ENCODE measurements around the gene SLC6A16.
"Not testable (repeated sequence)": the region's sequence is repeated elsewhere in the genome, so short reads cannot be mapped to it uniquely, and the experiment has no call there.

Gene SLC6A16

GRCh38 chr19:49324801-49325576, at the start of gene SLC6A16:
TSS of gene SLC6A16 (minus strand) at chr19:49325191. CDS start at chr19:49311347, 13,844 bp downstream.
- DNase-seq: no peak

DNA sequence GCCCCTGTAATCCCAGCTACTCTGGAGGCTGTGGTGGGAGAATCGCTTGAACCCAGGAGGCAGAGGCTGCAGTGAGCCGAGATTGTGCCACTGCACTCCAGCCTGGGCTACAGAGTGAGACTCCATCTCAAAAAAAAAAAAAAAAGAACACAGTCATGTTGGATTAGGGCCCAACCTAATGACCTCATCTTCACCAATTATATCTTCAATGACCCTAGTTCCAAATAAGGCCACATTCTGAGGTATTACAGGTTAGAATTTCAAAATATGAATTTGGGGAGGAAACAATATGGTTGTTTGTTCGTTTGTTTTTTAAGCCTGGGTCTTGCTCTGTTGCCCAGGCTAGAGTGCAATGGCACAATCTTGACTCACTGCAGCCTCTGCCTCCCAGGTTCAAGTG, 48.2 kb upstream of the SLC6A16 start:
- DNase-seq: not testable (repeated sequence)

DNA sequence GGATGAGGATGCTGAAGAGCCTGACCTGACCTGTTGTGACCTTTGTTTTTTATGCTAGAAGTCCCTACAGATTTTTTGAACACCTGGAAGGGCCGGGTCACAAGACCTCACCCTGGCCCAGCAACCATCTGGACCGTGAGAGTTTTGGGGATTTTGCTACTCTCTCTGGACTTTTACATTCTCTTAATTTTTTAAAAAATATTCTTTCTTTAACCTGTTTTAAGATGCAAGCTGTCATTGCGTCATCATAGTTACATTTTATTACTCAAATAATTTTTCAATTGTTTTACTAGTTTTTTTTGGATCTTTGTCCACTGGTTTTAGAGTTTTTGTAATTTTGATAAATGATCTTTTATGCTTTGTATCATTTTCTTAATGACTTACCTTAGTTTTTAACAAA, 46.2 kb upstream of the SLC6A16 start:
- no peak for DNase-seq

DNA sequence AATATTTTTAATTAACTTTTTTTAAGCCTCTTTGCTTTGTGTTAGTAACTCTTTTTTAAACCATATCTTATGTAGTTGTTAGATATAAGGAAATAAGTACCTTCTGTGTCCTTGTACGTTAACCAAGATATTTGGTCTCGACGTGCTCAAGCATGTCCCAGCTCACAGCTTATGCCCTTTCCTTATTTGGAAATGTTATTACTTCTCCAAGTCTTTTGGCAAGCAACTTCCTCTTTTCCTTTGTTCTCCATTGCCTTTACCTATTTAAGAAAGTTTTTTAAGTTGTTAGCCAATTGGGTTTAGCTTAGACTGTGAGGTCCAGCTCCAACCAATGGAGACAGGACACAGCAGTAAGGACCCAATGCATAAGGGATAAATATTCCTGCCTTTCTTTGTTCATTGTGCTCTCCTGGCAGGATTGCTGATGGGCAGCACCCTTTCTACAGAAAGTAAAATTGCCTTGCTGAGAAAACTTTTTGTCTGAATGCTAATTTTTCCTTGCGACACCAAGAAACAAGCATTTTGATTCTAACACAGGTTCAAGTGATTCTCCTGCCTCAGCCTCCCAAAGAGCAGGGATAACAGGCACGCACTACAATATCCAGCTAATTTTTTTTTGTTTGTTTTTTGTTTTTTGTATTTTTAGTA, 43.8 kb upstream of the SLC6A16 start:
- no peak for DNase-seq

GRCh38 chr19:49366110-49366509, 41.1 kb upstream of the SLC6A16 start:
- DNase-seq: no peak

GRCh38 chr19:49364083-49364737, 39.2 kb upstream of the SLC6A16 start:
- DNase-seq: no peak

DNA sequence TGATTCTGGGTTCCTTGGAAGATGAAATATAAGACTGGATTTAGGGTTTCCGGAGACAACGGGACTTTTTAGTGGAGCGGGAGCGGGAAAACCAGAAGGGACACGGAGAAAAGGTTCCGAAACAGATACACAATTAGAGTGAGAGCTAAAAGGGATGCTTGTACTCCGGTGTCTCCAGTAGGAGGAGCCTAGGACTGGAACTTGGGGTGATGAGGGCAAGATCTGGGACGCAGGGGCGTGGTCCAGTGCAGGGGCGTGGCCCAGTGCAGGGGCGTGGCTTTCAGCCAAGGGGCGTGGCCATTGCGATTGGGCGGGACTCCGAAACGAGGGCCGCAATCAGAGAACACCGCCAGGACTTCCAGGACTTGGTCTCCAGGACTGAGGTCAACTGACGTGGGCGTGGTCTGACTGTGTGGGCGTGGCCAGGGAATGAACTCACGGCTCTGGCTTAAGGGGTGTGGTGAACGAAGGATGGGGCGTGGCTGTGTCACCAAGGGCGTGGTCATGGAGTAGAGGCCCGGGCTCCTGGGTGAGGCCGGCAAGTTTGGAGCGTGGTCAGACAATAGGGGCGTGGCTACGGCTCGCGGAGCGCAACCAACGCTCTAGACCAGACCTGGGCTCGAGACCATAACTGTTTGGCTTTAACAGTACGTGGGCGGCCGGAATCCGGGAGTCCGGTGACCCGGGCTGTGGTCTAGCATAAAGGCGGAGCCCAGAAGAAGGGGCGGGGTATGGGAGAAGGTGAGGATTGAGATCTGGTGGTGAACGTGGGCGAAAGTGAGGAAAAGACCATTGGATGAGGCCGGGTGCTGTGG, 38.5 kb upstream of the SLC6A16 start, which contains the start of gene DKKL1:
Gene DKKL1, plus strand, starts transcription at position 610 of the 815 bp plus-strand sequence. Its CDS starts 122 bp downstream, at position 732.
- DNase-seq: peak; percentile 81

GRCh38 chr19:49362929-49363267, 37.9 kb upstream of the SLC6A16 start:
- DNase-seq: no peak

DNA sequence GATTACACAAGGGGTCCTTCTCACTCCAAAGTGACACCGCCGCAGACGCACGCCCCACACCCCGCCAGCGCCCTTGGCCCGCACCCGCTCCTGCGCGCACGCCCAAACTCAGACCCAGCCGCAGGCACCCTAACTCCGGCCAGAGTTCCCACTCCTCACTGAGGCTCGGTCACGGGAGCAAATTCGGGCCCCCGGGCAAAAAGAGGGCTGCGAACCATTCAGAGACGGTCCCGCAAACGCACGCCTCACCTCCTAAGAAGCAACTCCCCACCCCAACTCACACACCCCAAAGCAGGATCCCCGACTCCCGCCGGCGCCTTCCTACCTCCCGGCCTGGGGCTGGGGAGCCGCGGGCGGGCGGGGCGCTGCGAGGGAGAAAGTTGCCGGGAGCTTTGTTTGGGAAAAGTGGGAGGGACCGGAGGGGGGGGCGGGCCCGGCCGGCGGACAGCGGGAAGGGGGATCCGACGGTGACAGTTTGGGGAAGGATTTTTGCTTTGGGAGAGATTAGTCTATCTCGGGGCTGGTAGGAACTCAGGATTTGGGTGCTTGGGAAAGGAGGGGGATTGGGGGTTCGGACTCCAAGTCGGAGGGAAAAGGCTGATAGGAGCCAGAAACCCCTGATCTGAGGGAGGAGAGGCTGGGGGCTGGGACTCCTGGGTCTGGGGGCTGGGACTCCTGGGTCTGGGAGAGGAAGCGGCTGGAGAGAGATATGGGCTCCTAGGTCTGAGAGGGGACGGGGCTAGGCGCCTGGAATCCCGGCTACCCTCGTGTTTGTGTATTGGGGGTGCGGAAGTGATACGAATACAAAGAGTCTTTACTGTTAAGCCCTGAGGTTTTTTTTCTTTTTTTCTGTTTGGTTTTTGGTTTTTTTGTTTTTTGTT, 37.3 kb upstream of the SLC6A16 start, which contains the start of gene TEAD2:
Gene TEAD2, minus strand, starts transcription at position 369 of the 881 bp plus-strand sequence. CDS start 2,341 bp downstream, outside the sequence.
- no peak for DNase-seq

- DNase-seq: no peak
These were observed 36.6 kb upstream of the SLC6A16 start for GRCh38 chr19:49361438-49362047.

GRCh38 chr19:49359851-49360820, 35.1 kb upstream of the SLC6A16 start:
- DNase-seq: no peak

DNA sequence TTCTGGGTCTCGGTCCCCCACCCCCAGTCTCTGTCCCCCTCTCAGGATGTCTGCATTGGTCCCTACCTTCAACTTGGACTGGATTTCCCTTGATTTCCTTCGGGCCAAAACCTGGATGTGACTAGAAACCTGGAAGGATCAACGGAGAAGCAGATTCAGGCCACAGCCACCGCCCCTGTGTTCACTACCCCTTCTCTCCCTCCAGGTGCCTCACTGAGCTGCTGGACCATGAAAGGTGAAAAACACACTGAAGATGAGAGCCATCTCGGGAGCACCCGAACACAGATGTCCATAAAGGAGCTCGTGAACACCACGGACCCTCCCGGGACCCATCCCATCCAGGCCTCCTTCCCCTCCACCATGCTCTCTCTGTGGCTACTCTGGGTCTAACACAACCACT, 32.2 kb upstream of the SLC6A16 start:
- no peak for DNase-seq

DNA sequence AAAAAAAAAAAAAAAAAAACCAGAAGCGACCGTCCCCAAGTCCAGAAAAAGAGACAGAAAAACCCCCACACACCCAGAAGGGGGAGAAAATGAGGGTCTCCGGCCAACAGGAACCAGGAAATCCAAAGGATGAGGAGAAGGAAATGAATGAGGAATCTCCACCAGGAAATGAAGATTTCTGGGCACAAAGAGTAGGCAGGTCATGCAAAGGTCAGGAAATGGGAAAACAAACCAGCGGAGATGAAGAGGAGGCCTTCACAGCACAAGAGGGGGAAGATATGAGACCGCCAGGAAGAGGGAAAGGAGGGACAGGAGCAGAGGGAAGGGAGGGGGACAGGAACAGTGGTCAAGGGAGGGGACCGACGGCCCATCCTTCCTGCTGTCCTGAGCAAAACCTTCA, 31.4 kb upstream of the SLC6A16 start:
- no peak for DNase-seq

- DNase-seq: no peak
These were observed 30.9 kb upstream of the SLC6A16 start for GRCh38 chr19:49355909-49356353.

DNA sequence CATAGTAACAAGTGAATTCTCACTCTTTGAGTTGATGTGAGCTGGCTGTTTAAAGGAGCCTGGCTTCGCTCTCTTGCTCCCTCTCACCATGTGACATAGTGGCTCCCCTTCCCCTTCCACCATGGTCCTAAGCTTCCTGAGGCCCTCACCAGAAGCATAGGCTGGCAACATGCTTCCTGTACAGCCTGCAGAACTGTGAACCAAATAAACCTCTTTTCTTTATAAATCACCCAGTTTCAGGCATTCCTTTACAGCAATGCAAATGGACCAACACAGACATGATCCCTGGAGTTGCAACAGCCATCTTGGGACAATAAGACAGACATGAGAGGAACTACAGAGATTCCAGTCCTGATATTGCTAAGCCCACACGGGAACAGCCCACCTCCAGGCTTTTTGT, 24.6 kb upstream of the SLC6A16 start:
- DNase-seq: no peak

GRCh38 chr19:49348305-49349189, 23.6 kb upstream of the SLC6A16 start:
- no peak for DNase-seq

DNA sequence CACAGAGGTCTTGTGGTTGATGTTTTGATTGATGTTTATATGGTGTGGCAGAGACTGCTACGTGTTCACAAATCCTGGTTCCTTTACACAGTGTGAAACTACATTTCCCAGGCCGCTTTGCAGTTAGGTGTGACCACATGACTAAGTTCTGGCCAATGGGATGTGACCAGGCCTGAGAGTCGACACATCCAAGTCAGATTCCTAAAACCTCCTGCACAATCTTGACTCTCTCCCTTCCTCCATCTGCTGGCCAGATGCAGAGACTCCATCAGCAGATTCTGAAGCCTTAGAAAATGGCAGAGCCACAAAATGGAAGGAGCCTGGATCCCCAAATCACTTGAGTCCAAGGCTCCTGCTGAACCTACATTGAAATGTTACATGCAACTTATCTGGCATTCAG, 22.8 kb upstream of the SLC6A16 start:
- DNase-seq: peak; percentile 40

DNA sequence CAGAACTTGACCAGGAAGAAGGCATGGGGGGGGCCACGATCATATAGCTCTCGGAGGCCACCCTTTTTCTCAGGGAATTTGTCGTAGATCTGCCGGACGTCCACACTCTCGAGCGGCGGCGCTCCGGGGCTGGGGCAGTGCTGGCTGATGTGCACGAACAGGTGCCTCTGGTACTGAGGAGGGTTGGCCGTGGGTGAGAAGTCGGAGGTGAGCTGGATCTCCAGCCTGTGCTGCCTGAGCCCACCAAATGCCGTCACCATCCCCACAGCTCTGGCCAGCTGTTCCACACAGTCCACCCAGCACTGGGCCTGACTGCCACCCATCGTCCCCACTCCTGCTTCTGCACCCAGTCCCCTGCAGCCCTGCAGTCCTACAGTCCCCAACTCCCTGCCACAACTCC, 22.2 kb upstream of the SLC6A16 start:
- no peak for DNase-seq

All from NCI-H2227 treated with DMSO at 0.1 percent for 48 hours (cell line).